Bronchial epithelial cell (primary cell): Measurements from ENCODE around the gene PRR29. TPM values are rescaled to one million over a fixed set of nuclear protein-coding genes. Genes with fewer than 3 reads are reported as not detected.
"Not testable (repeated sequence)": the region's sequence is repeated elsewhere in the genome, so short reads cannot be mapped to it uniquely, and the experiment has no call there.

ENCODE experiments used
- DNase-seq: peaks from one replicate; pipeline ENCODE4 v3.0.0-alpha.2; 2010; ENCODE audit warnings: low read depth
- FAIRE-seq: peaks from 2 replicates; lab custom pipeline; 2011; peaks lifted over from hg19 to GRCh38; lab: Jason Lieb, UNC
- H3K27me3 ChIP-seq: 2 replicates; pipeline ENCODE4 v1.5.1; 2011; ENCODE audit warnings: low read length; ENCODE audit not compliant: control insufficient read depth, insufficient read depth
- H3K36me3 ChIP-seq: 2 replicates; pipeline ENCODE4 v1.5.1; 2011; ENCODE audit warnings: low read length; ENCODE audit not compliant: control insufficient read depth, insufficient read depth
- H3K4me3 ChIP-seq: 2 replicates; pipeline ENCODE4 v1.5.1; 2011; ENCODE audit warnings: mild to moderate bottlenecking, low read depth, low read length, control low read depth
- CTCF ChIP-seq: IDR thresholded peaks from 2 replicates; pipeline ENCODE4 v1.5.1; 2011; ENCODE audit warnings: mild to moderate bottlenecking, moderate library complexity, low read length, control low read depth, inconsistent platforms; ENCODE audit not compliant: insufficient read depth, severe bottlenecking
- total RNA-seq: library from RNA; depleted of rRNA; stranded (reverse); fragments of >200 nt; gene quantifications from 2 replicates; pipeline ENCODE4 v1.2.1, GENCODE V29; 2014

Gene PRR29
- total RNA-seq, 1 donor from 2014 or later, result not detected

- no peaks in the 10 kb centered on the region for H3K27me3 ChIP-seq
- TF ChIP-seq CTCF, result no peak
- H3K36me3 ChIP-seq, result no peaks in the 10 kb centered on the region
- FAIRE-seq (no peak), DNase-seq (no peak)
- H3K4me3 ChIP-seq, result no peak overlapping the region
Measured at GRCh38 chr17:63975541-63976092, 22.5 kb upstream of the PRR29 start.

- TF ChIP-seq CTCF, result no peak
- no peaks in the 10 kb centered on the region for H3K27me3 ChIP-seq
- no peak for FAIRE-seq
Measured at GRCh38 chr17:63976702-63977101, 21.4 kb upstream of the PRR29 start.

GRCh38 chr17:63978272-63979200, 19.6 kb upstream of the PRR29 start:
- no peaks in the 10 kb centered on the region for H3K27me3 ChIP-seq
- DNase-seq, result no peak
- H3K4me3 ChIP-seq, result no peak overlapping the region
- no peak for FAIRE-seq
- H3K36me3 ChIP-seq, result no peaks in the 10 kb centered on the region
- TF ChIP-seq CTCF, result no peak

More at GRCh38 chr17:63976702-63977101, 21.4 kb upstream of the PRR29 start:
- no peaks in the 10 kb centered on the region for H3K36me3 ChIP-seq
- no peak for DNase-seq
- no peak overlapping the region for H3K4me3 ChIP-seq

- FAIRE-seq, H3K4me3 ChIP-seq, H3K36me3 ChIP-seq, DNase-seq, H3K27me3 ChIP-seq: not testable (repeated sequence)
Measured at GRCh38 chr17:63982641-63983040, 15.5 kb upstream of the PRR29 start.

GRCh38 chr17:63983320-63983719, 14.8 kb upstream of the PRR29 start:
- DNase-seq (no peak), FAIRE-seq (no peak)
- Histone ChIP-seq H3K36me3 (no peaks in the 10 kb centered on the region), H3K27me3 (no peaks in the 10 kb centered on the region), H3K4me3 (no peak overlapping the region)
- no peak for TF ChIP-seq CTCF

GRCh38 chr17:63984236-63984635, 13.9 kb upstream of the PRR29 start:
- FAIRE-seq (no peak), DNase-seq (no peak)
- no peak for TF ChIP-seq CTCF

More at GRCh38 chr17:63984236-63984635, 13.9 kb upstream of the PRR29 start:
- Histone ChIP-seq H3K27me3 (no peaks in the 10 kb centered on the region), H3K4me3 (no peak overlapping the region), H3K36me3 (no peaks in the 10 kb centered on the region)
